ENCODE measurements around the gene CCR7. TPM values are rescaled to one million over a fixed set of nuclear protein-coding genes. Genes with fewer than 3 reads are reported as not detected.

CCR7 gene
- total RNA-seq, 3 donors from 2014 or later, result 0.16 to 1.0 (median 0.33) TPM

DNA sequence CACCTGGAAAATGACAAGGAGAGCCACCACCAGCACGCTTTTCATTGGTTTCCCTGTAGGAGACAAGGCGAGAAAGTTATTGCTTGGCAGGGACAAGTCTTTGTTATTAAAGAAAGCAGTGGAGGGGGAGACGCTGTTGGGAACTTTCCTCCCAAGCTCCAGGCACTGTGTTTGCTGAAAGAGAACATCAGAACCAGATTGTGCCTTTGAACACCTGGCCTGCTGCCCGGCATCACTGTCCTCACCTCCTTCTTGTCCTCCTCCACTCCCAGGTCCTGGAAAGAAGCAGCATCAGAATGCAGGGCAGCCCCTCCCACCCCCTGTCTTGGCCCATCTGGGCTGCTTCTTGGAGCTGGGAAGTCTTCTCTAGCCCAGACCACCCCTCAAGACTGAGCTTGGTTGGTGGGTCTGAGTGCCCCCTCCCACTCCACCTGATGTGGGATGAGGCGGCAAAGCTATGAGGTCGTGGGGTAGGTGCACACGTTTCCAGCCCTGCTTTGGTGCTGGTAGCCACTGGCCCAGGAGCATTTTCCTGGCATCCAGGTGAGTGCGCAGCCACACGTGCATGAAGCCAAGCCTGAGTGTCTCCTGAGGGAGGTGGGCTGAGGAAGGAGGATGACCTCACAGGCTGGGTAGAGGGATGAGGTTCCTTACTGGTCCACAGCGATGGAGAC lies 6.2 kb downstream of the CCR7 start:
- no peaks in the 10 kb centered on the region for H3K36me3 ChIP-seq
- no peaks in the 10 kb centered on the region for H3K27me3 ChIP-seq
- no peaks in the 10 kb centered on the region for H3K9me3 ChIP-seq
- peak overlapping the region in 1 of 3 donors; percentile 61 for H3K4me3 ChIP-seq
- TF ChIP-seq POLR2A (IDR thresholded peaks at IDR 0.05) (no peak), POLR2AphosphoS5 (IDR thresholded peaks at IDR 0.05) (peak; percentile 17 to 33 (median 28))
- TF ChIP-seq, protein P1, sequence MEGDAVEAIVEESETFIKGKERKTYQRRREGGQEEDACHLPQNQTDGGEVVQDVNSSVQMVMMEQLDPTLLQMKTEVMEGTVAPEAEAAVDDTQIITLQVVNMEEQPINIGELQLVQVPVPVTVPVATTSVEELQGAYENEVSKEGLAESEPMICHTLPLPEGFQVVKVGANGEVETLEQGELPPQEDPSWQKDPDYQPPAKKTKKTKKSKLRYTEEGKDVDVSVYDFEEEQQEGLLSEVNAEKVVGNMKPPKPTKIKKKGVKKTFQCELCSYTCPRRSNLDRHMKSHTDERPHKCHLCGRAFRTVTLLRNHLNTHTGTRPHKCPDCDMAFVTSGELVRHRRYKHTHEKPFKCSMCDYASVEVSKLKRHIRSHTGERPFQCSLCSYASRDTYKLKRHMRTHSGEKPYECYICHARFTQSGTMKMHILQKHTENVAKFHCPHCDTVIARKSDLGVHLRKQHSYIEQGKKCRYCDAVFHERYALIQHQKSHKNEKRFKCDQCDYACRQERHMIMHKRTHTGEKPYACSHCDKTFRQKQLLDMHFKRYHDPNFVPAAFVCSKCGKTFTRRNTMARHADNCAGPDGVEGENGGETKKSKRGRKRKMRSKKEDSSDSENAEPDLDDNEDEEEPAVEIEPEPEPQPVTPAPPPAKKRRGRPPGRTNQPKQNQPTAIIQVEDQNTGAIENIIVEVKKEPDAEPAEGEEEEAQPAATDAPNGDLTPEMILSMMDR (IDR thresholded peaks at IDR 0.05), result peak in 1 of 3 donors; percentile 12
- intact Hi-C loops (cut with DNase I; ENCODE audit: low total_unique reads), result no loop called here
- H3K27ac ChIP-seq, result peak overlapping the region; percentile 97
- peak; percentile 82 to 84 for DNase-seq (ENCODE audit: low spot score in 2 of 2)
- H3K4me1 ChIP-seq, result peaks cover 8 to 24% of the 10 kb centered on the region in 2 donors

DNA sequence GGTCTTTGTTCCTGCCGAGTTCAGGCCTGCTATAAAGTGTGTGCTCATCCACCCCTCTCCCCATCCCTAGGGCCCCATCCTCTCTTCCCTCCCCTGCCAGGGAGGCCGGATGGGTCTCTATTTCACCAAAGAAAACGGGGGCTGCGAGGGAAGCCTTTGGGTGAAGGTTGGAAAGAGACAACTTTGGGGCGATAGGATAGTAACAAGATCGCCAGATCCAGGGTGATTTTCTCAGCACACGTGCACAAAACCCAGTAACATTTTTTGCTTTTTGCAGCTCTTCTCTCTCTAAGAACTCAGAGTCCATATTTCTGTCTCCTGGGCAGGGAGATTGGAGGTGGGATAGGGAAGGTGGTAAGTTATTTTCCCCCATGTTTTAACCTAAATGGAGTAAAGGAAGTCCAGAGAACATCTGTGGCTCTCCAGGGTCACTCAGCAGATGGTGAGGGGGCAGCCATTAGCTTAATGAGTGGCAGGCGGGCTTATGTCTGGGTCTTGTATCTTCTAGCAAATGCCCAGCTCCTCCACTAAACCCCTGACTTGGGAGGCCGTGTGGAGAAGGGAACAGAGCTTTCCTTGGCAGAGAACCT lies 6.9 kb downstream of the CCR7 start:
- intact Hi-C loops (cut with DNase I; ENCODE audit: low total_unique reads), result no loop called here
- DNase-seq (ENCODE audit: low spot score in 2 of 2), result no peak
- no peaks in the 10 kb centered on the region for H3K36me3 ChIP-seq
- H3K9me3 ChIP-seq, result no peaks in the 10 kb centered on the region
- peak overlapping the region; percentile 97 for H3K27ac ChIP-seq
- peak overlapping the region in 1 of 3 donors; percentile 61 for H3K4me3 ChIP-seq
- TF ChIP-seq POLR2AphosphoS5 (IDR thresholded peaks at IDR 0.05), result no peak
- TF ChIP-seq POLR2A (IDR thresholded peaks at IDR 0.05), result no peak
- TF ChIP-seq, protein P1 (IDR thresholded peaks at IDR 0.05), result no peak
- peaks cover 8 to 26% of the 10 kb centered on the region in 2 donors for H3K4me1 ChIP-seq
- no peaks in the 10 kb centered on the region for H3K27me3 ChIP-seq

GRCh38 chr17:40557531-40558299 lies 7.6 kb downstream of the CCR7 start:
- Histone ChIP-seq H3K36me3 (no peaks in the 10 kb centered on the region), H3K27ac (peak overlapping the region; percentile 97), H3K4me3 (peak overlapping the region in 2 of 3 donors; percentile 23 to 61), H3K9me3 (no peaks in the 10 kb centered on the region), H3K4me1 (peaks cover 13 to 32% of the 10 kb centered on the region in 2 donors), H3K27me3 (no peaks in the 10 kb centered on the region)
- DNase-seq (ENCODE audit: low spot score in 2 of 2), result no peak
- intact Hi-C loops (cut with DNase I; ENCODE audit: low total_unique reads), result no loop called here
- TF ChIP-seq, protein P1 (IDR thresholded peaks at IDR 0.05), result no peak
- TF ChIP-seq POLR2A (IDR thresholded peaks at IDR 0.05), result no peak
- TF ChIP-seq POLR2AphosphoS5 (IDR thresholded peaks at IDR 0.05), result no peak

DNA sequence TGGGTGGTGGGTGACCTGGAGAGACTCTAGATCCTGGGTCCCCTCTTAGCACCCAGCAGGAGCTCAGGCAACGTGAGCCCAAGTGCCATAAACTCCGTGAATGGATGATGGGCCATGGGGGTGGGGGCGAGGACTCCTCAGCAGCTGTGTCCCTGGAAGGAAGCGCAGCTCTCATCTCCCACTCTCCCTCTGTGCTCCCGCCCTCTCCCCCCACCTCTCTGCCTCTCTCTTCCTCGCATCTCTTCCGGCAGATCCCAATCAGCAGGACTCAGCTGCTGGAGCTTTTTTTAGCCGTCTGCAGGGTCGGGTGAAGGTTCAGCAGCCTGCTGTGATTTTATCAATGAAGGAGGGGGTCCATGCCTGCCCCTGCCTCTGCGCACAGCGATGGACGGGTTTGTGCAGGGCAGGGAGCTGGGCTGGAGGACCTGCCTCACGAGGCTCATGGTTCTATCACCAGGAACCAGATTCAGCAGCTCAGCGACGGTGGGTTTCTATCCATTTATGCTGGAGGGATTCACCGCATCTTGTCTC lies 8.3 kb downstream of the CCR7 start:
- H3K27me3 ChIP-seq, result no peaks in the 10 kb centered on the region
- no peaks in the 10 kb centered on the region for H3K9me3 ChIP-seq
- H3K4me3 ChIP-seq, result peak overlapping the region in 2 of 3 donors; percentile 23 to 61
- peaks cover 21 to 40% of the 10 kb centered on the region in 2 donors for H3K4me1 ChIP-seq
- TF ChIP-seq, protein P1 (IDR thresholded peaks at IDR 0.05), result no peak
- peak in 1 of 3 donors; percentile 46 for TF ChIP-seq POLR2AphosphoS5 (IDR thresholded peaks at IDR 0.05)
- intact Hi-C loops (cut with DNase I; ENCODE audit: low total_unique reads), result no loop called here
- DNase-seq (ENCODE audit: low spot score in 2 of 2), result no peak
- H3K27ac ChIP-seq, result peak overlapping the region; percentile 97
- H3K36me3 ChIP-seq, result no peaks in the 10 kb centered on the region
